Fibroblast of skin of scalp (primary cell): Measurements from ENCODE around the gene MAP4K3.
"Not testable (repeated sequence)": the region's sequence is repeated elsewhere in the genome, so short reads cannot be mapped to it uniquely, and the experiment has no call there.

ENCODE experiments used
- DNase-seq: peaks from one replicate; pipeline ENCODE4 v3.0.0-alpha.2; 2013

MAP4K3 gene

GRCh38 chr2:39370101-39370500, 67.0 kb downstream of the MAP4K3 start:
- DNase-seq = no peak

GRCh38 chr2:39368846-39369245, 68.2 kb downstream of the MAP4K3 start:
- no peak for DNase-seq

- no peak for DNase-seq
These were observed 68.7 kb downstream of the MAP4K3 start for GRCh38 chr2:39368376-39368775.

- DNase-seq = no peak
These were observed 74.5 kb downstream of the MAP4K3 start for GRCh38 chr2:39362595-39362994.

GRCh38 chr2:39361511-39361910, 75.6 kb downstream of the MAP4K3 start:
- DNase-seq = no peak

- DNase-seq = not testable (repeated sequence)
These were observed 76.7 kb downstream of the MAP4K3 start for GRCh38 chr2:39360342-39360741.

- DNase-seq = no peak
These were observed 77.5 kb downstream of the MAP4K3 start for GRCh38 chr2:39359453-39360038.

GRCh38 chr2:39356922-39357639, 80.0 kb downstream of the MAP4K3 start:
- no peak for DNase-seq

GRCh38 chr2:39350658-39351057, 86.4 kb downstream of the MAP4K3 start:
- DNase-seq = no peak

- no peak for DNase-seq
These were observed 98.6 kb downstream of the MAP4K3 start for GRCh38 chr2:39338502-39338901.

GRCh38 chr2:39335930-39336329, 101.2 kb downstream of the MAP4K3 start:
- DNase-seq = no peak

- no peak for DNase-seq
These were observed 102.1 kb downstream of the MAP4K3 start for GRCh38 chr2:39334978-39335377.

- no peak for DNase-seq
These were observed 102.6 kb downstream of the MAP4K3 start for GRCh38 chr2:39334529-39334928.

- DNase-seq = no peak
These were observed 110.4 kb downstream of the MAP4K3 start for GRCh38 chr2:39326644-39327043.

- DNase-seq = peak; percentile 80
These were observed 111.1 kb downstream of the MAP4K3 start for GRCh38 chr2:39325966-39326365.

GRCh38 chr2:39321056-39322035, 115.7 kb downstream of the MAP4K3 start:
- DNase-seq = not testable (repeated sequence)

- DNase-seq = no peak
These were observed 116.9 kb downstream of the MAP4K3 start for GRCh38 chr2:39320162-39320561.

- peak; percentile 43 for DNase-seq
These were observed 123.5 kb downstream of the MAP4K3 start for GRCh38 chr2:39313575-39313974.

GRCh38 chr2:39311469-39311868, 125.6 kb downstream of the MAP4K3 start:
- DNase-seq = no peak

GRCh38 chr2:39308778-39309177, 128.3 kb downstream of the MAP4K3 start:
- no peak for DNase-seq

GRCh38 chr2:39306626-39307025, 130.5 kb downstream of the MAP4K3 start:
- no peak for DNase-seq

- no peak for DNase-seq
These were observed 132.4 kb downstream of the MAP4K3 start for GRCh38 chr2:39304729-39305128.

GRCh38 chr2:39304200-39304599, 132.9 kb downstream of the MAP4K3 start:
- DNase-seq = peak; percentile 68
